IMR-90 (cell line): ENCODE results near the gene DLG5. TPM values are rescaled to one million over a fixed set of nuclear protein-coding genes. Genes with fewer than 3 reads are reported as not detected.

Source experiments
- ATAC-seq: fragments of 200-7000 bp; cut with Tn5 transposase; 2 replicates; pipeline ENCODE4 v1.9.1; 2020; ENCODE audit warnings: low read depth, mild to moderate bottlenecking, moderate library complexity
- BruUV-seq: library from RNA; stranded (reverse); fragments of 400-500 nt; replicated peaks from 2 replicates; lab custom pipeline; 2021; lab: Mats Ljungman, UMichigan
- CTCF ChIA-PET: fragments of 300-600 bp; formaldehyde crosslinking; extraction: SDS; loops from one replicate; lab custom pipeline; 2021; ENCODE audit warnings: antibody characterized with exemption; lab: Yijun Ruan, JAX
- POLR2A ChIA-PET: fragments of 300-600 bp; sonication (Branson Sonifier 250); formaldehyde crosslinking; loops from one replicate; lab custom pipeline; 2022; ENCODE audit warnings: antibody characterized with exemption; ENCODE audit not compliant: unreplicated experiment; lab: Charles Lee
- DNase-seq: peaks from one replicate; pipeline ENCODE4 v3.0.0; 2013
- H2AFZ ChIP-seq: replicated peaks from 2 replicates; pipeline ENCODE3; 2013; ENCODE audit warnings: low read length, mild to moderate bottlenecking; ENCODE audit not compliant: poor library complexity
- H2AK5ac ChIP-seq: 2 replicates; pipeline ENCODE4 v1.6.1; 2013; ENCODE audit warnings: low read depth, low read length, inconsistent platforms
- H2AK9ac ChIP-seq: replicated peaks from 2 replicates; pipeline ENCODE3; 2013; ENCODE audit warnings: mild to moderate bottlenecking, low read depth, low read length, moderate library complexity; ENCODE audit not compliant: poor library complexity
- H2BK120ac ChIP-seq: 2 replicates; pipeline ENCODE4 v1.6.1; 2013; ENCODE audit warnings: low read depth, low read length, inconsistent platforms
- H2BK15ac ChIP-seq: 3 replicates; pipeline ENCODE4 v1.6.1; 2013; ENCODE audit warnings: low read depth, low read length, inconsistent platforms
- H2BK20ac ChIP-seq: 2 replicates; pipeline ENCODE4 v1.6.1; 2013; ENCODE audit warnings: low read depth, mild to moderate bottlenecking, inconsistent platforms, low read length, moderate library complexity
- H2BK5ac ChIP-seq: 2 replicates; pipeline ENCODE4 v1.6.1; 2013; ENCODE audit warnings: mild to moderate bottlenecking, low read depth, low read length, inconsistent platforms; ENCODE audit not compliant: poor library complexity, severe bottlenecking
- H3K14ac ChIP-seq: replicated peaks from 2 replicates; pipeline ENCODE4 v1.6.1; 2013; ENCODE audit warnings: low read depth, low read length, inconsistent platforms
- H3K18ac ChIP-seq: 2 replicates; pipeline ENCODE4 v1.6.1; 2013; ENCODE audit warnings: low read depth, low read length, control low read depth
- H3K23ac ChIP-seq: 2 replicates; pipeline ENCODE4 v1.6.1; 2013; ENCODE audit warnings: low read depth, low read length, inconsistent platforms
- H3K27ac ChIP-seq: 2 replicates; pipeline ENCODE4 v1.5.1; 2013; ENCODE audit warnings: mild to moderate bottlenecking, control low read depth, low read length; ENCODE audit not compliant: insufficient read depth
- H3K27me3 ChIP-seq: 2 replicates; pipeline ENCODE4 v1.6.1; 2013; ENCODE audit warnings: low read length; ENCODE audit not compliant: control insufficient read depth, insufficient read depth
- H3K36me3 ChIP-seq: 2 replicates; pipeline ENCODE4 v1.6.1; 2013; ENCODE audit warnings: low read length, mixed read lengths; ENCODE audit not compliant: control insufficient read depth, insufficient read depth
- H3K4ac ChIP-seq: 2 replicates; pipeline ENCODE4 v1.6.1; 2013; ENCODE audit warnings: low read depth, low read length, inconsistent platforms
- H3K4me1 ChIP-seq: 2 replicates; pipeline ENCODE4 v1.6.1; 2013; ENCODE audit warnings: low read length, mixed read lengths; ENCODE audit not compliant: control insufficient read depth, insufficient read depth
- H3K4me2 ChIP-seq: 2 replicates; pipeline ENCODE4 v1.6.1; 2013; ENCODE audit warnings: low read depth, mild to moderate bottlenecking, control low read depth, low read length, moderate library complexity
- H3K4me3 ChIP-seq: 2 replicates; pipeline ENCODE4 v1.5.1; 2013; ENCODE audit warnings: low read depth, mild to moderate bottlenecking, control low read depth, low read length, moderate library complexity; ENCODE audit not compliant: insufficient read depth
- H3K56ac ChIP-seq: 2 replicates; pipeline ENCODE4 v1.6.1; 2013; ENCODE audit warnings: low read length, inconsistent platforms; ENCODE audit not compliant: insufficient read depth; ENCODE audit errors: extremely low read depth
- H3K79me1 ChIP-seq, 2 experiments: 2 replicates each; pipeline ENCODE4 v1.6.1; 2013; ENCODE audit warnings: low read length in 2 of 2, inconsistent platforms in 1 of 2, low read depth in 1 of 2
- H3K9ac ChIP-seq: 2 replicates; pipeline ENCODE4 v1.6.1; 2013; ENCODE audit warnings: low read depth, low read length, control low read depth
- H3K9me1 ChIP-seq: 2 replicates; pipeline ENCODE4 v1.6.1; 2013; ENCODE audit warnings: low read length, inconsistent platforms; ENCODE audit not compliant: insufficient read depth
- H3K9me3 ChIP-seq: 2 replicates; pipeline ENCODE4 v1.6.1; 2013; ENCODE audit warnings: low read length; ENCODE audit not compliant: control insufficient read depth, insufficient read depth
- H4K20me1 ChIP-seq: 2 replicates; pipeline ENCODE4 v1.6.1; 2013; ENCODE audit warnings: low read length, inconsistent platforms; ENCODE audit not compliant: insufficient read depth
- H4K5ac ChIP-seq: 2 replicates; pipeline ENCODE4 v1.6.1; 2013; ENCODE audit warnings: mild to moderate bottlenecking, low read depth, low read length, control low read depth
- H4K8ac ChIP-seq, 2 experiments: 2 replicates each; pipeline ENCODE4 v1.6.1; 2013; ENCODE audit warnings: low read depth in 2 of 2, low read length in 2 of 2, control low read depth in 1 of 2, inconsistent platforms in 1 of 2
- H4K91ac ChIP-seq: 2 replicates; pipeline ENCODE4 v1.6.1; 2013; ENCODE audit warnings: low read depth, low read length, inconsistent platforms; ENCODE audit not compliant: insufficient read depth
- BHLHE40 ChIP-seq: fragments of 150-350 bp; IDR thresholded peaks from 2 replicates; pipeline ENCODE4 v1.6.1; 2016; ENCODE audit warnings: mild to moderate bottlenecking, low read depth, low read length
- CEBPB ChIP-seq: IDR thresholded peaks from 2 replicates; pipeline ENCODE4 v1.6.1; 2012; ENCODE audit warnings: low read depth, low read length, improper control_type of control experiment
- CHD1 ChIP-seq: IDR thresholded peaks from 2 replicates; pipeline ENCODE4 v1.6.1; 2012; ENCODE audit warnings: low read depth, low read length, improper control_type of control experiment
- CTCF ChIP-seq: conservative IDR thresholded peaks from 2 replicates; pipeline ENCODE4 v1.5.1; 2012; ENCODE audit warnings: mild to moderate bottlenecking, low read depth, low read length, improper control_type of control experiment
- ELK1 ChIP-seq: fragments of 150-350 bp; IDR thresholded peaks from 2 replicates; pipeline ENCODE4 v1.6.1; 2016; ENCODE audit warnings: low read depth, mild to moderate bottlenecking, low read length, moderate library complexity, borderline replicate concordance
- FOS ChIP-seq: fragments of 150-350 bp; IDR thresholded peaks from 2 replicates; pipeline ENCODE4 v1.6.1; 2016; ENCODE audit warnings: low read depth, low read length
- MAFK ChIP-seq: IDR thresholded peaks from 2 replicates; pipeline ENCODE4 v1.6.1; 2012; ENCODE audit warnings: low read depth, low read length, improper control_type of control experiment
- MAZ ChIP-seq: IDR thresholded peaks from 2 replicates; pipeline ENCODE4 v1.6.1; 2012; ENCODE audit warnings: low read depth, mild to moderate bottlenecking, low read length, improper control_type of control experiment, moderate library complexity, borderline replicate concordance
- MXI1 ChIP-seq: IDR thresholded peaks from 2 replicates; pipeline ENCODE4 v1.6.1; 2012; ENCODE audit warnings: low read depth, mild to moderate bottlenecking, low read length, moderate library complexity, borderline replicate concordance
- NFE2L2 ChIP-seq: fragments of 150-350 bp; IDR thresholded peaks from 2 replicates; pipeline ENCODE4 v1.6.1; 2016; ENCODE audit warnings: low read depth, mild to moderate bottlenecking, low read length
- POLR2A ChIP-seq: IDR thresholded peaks from 2 replicates; pipeline ENCODE4 v1.6.1; 2012; ENCODE audit warnings: mild to moderate bottlenecking, low read depth, low read length
- RAD21 ChIP-seq: IDR thresholded peaks from 2 replicates; pipeline ENCODE4 v1.6.1; 2012; ENCODE audit warnings: low read length, improper control_type of control experiment
- RCOR1 ChIP-seq: IDR thresholded peaks from 2 replicates; pipeline ENCODE4 v1.6.1; 2012; ENCODE audit warnings: mild to moderate bottlenecking, low read length, improper control_type of control experiment; ENCODE audit not compliant: insufficient replicate concordance
- RFX5 ChIP-seq: IDR thresholded peaks from 2 replicates; pipeline ENCODE4 v1.8.0; 2012; ENCODE audit warnings: low read depth, mild to moderate bottlenecking, low read length, moderate library complexity
- SMC3 ChIP-seq: fragments of 150-350 bp; IDR thresholded peaks from 2 replicates; pipeline ENCODE4 v1.6.1; 2016; ENCODE audit warnings: low read depth, mild to moderate bottlenecking, antibody characterized with exemption, low read length, moderate library complexity
- USF2 ChIP-seq: fragments of 150-350 bp; IDR thresholded peaks from 2 replicates; pipeline ENCODE4 v1.6.1; 2017; ENCODE audit warnings: mild to moderate bottlenecking, antibody characterized with exemption, low read length, low read depth
- WGBS, 2 experiments: methylation state at CpG; one replicate each; pipeline versions ENCODE4 v1.1.5 to v1.1.7; 2013; ENCODE audit warnings: missing lambda C conversion rate in 2 of 2; ENCODE audit not compliant: insufficient read length in 1 of 2; ENCODE audit errors: extremely low coverage in 2 of 2; 5-methylcytosine and 5-hydroxymethylcytosine counted together
- dilution Hi-C: fragments of 300-500 bp; cut with HindIII; formaldehyde crosslinking; loops from one replicate; pipeline ENCODE4 v1.14.3; 2018; ENCODE audit warnings: low sequenced_read_pairs; ENCODE audit not compliant: unreplicated experiment
- in situ Hi-C: fragments of 300-500 bp; cut with MboI; formaldehyde crosslinking; loops from 3 replicates; pipeline ENCODE4 v1.14.3; 2019; ENCODE audit warnings: low sequenced_read_pairs, inconsistent platforms, mixed read lengths
- intact Hi-C: fragments of 100-400 bp; cut with micrococcal nuclease; formaldehyde crosslinking; loops from 2 replicates; pipeline ENCODE4 v1.10.0; 2022
- polyA plus RNA-seq, 3 experiments: library from polyadenylated mRNA; depleted of rRNA; stranded (reverse); fragments of >200 nt; gene quantifications; 2 replicates each; pipeline ENCODE4 v1.2.3, GENCODE V29; 2012; ENCODE audit warnings: low replicate concordance in 1 of 3
- total RNA-seq: library from RNA; depleted of rRNA; stranded (reverse); fragments of >200 nt; gene quantifications from 2 replicates; pipeline ENCODE4 v1.2.3, GENCODE V29; 2012

Gene DLG5
- total and polyA plus RNA-seq, 2 of the 4 experiments (the other 2 are of a cell fraction) = 12.7 to 28.7 TPM

GRCh38 chr10:77806511-77807157 lies 119.9 kb downstream of the DLG5 start:
- DNase-seq (no peak), ATAC-seq (no peak)
- Histone ChIP-seq H2BK15ac (no peak overlapping the region), H3K9ac (no peak overlapping the region), H2BK20ac (no peak overlapping the region), H3K9me1 (peaks cover 16% of the 10 kb centered on the region), H3K18ac (no peak overlapping the region), H3K4me2 (no peak overlapping the region), H4K8ac (no peak overlapping the region), H2AFZ (no peak overlapping the region), H3K36me3 (peaks cover 70% of the 10 kb centered on the region), H3K27me3 (no peaks in the 10 kb centered on the region), H2AK5ac (no peak overlapping the region), H3K4me3 (no peak overlapping the region), H3K9me3 (no peaks in the 10 kb centered on the region), H2BK120ac (no peak overlapping the region), H3K27ac (no peak overlapping the region), H2BK5ac (no peak overlapping the region), H3K79me1 (peaks cover 0 to 16% of the 10 kb centered on the region in 2 experiments; a peak in 2 of 4 replicates), H2AK9ac (no peak overlapping the region), H3K4ac (no peak overlapping the region), H3K14ac (no peak overlapping the region), H3K4me1 (peaks cover 4% of the 10 kb centered on the region), H4K91ac (no peak overlapping the region), H3K56ac (no peak overlapping the region), H4K20me1 (no peaks in the 10 kb centered on the region), H3K23ac (no peak overlapping the region), H4K5ac (no peak overlapping the region)
- WGBS, 2 experiments = 82% methylated on average over 7 of the region's 19 CpGs; no CpG with 5 or more reads in 1 of the 2 experiments
- intact Hi-C loops (no loop called here), in situ Hi-C loops (no loop called here), dilution Hi-C loops (no loop called here)
- BruUV-seq = no TSS peak
- ChIA-PET CTCF (interaction anchor here (0.6 kb wide), 1 partner anchor 1511 kb away, joined by 3 read pairs; no protein-coding TSS in a partner anchor), POLR2A (no interaction called here)
- TF ChIP-seq CHD1 = no peak
- no peak for TF ChIP-seq RCOR1
- TF ChIP-seq POLR2A = no peak
- no peak for TF ChIP-seq BHLHE40
- no peak for TF ChIP-seq MXI1
- no peak for TF ChIP-seq RAD21
- TF ChIP-seq RFX5 = no peak
- TF ChIP-seq MAZ = no peak
- no peak for TF ChIP-seq CEBPB
- no peak for TF ChIP-seq ELK1
- no peak for TF ChIP-seq CTCF
- TF ChIP-seq NFE2L2 = no peak
- no peak for TF ChIP-seq USF2
- TF ChIP-seq FOS = no peak
- no peak for TF ChIP-seq MAFK
- no peak for TF ChIP-seq SMC3
